HG03280 (cell line): ENCODE measurements around the gene WNK1.
"Not testable (repeated sequence)": the region's sequence is repeated elsewhere in the genome, so short reads cannot be mapped to it uniquely, and the experiment has no call there.

Experiments used
- ATAC-seq: cut with Tn5 transposase; IDR thresholded peaks from one replicate; pipeline ENCODE4 v1.9.1; 2021; ENCODE audit warnings: mild to moderate bottlenecking, moderate library complexity; ENCODE audit not compliant: unreplicated experiment

Gene WNK1

GRCh38 chr12:777550-778047 is 25.2 kb downstream of the WNK1 start:
- ATAC-seq: no peak

- no peak for ATAC-seq
Observed at GRCh38 chr12:778615-779014, 26.2 kb downstream of the WNK1 start.

- no peak for ATAC-seq
Observed at GRCh38 chr12:779745-780734, 27.7 kb downstream of the WNK1 start.

GRCh38 chr12:780750-781379 is 28.5 kb downstream of the WNK1 start:
- ATAC-seq: no peak

- ATAC-seq: no peak
Observed at GRCh38 chr12:785706-786105, 33.3 kb downstream of the WNK1 start.

- ATAC-seq: no peak
Observed at GRCh38 chr12:788288-788687, 35.9 kb downstream of the WNK1 start.

GRCh38 chr12:788762-789161 is 36.4 kb downstream of the WNK1 start:
- not testable (repeated sequence) for ATAC-seq

- no peak for ATAC-seq
Observed at GRCh38 chr12:789852-790563, 37.6 kb downstream of the WNK1 start.

- no peak for ATAC-seq
Observed at GRCh38 chr12:790608-791007, 38.2 kb downstream of the WNK1 start.

- no peak for ATAC-seq
Observed at GRCh38 chr12:793037-793436, 40.7 kb downstream of the WNK1 start.

GRCh38 chr12:793711-794110 is 41.3 kb downstream of the WNK1 start:
- ATAC-seq: no peak

GRCh38 chr12:795305-795704 is 42.9 kb downstream of the WNK1 start:
- ATAC-seq: no peak

- no peak for ATAC-seq
Observed at GRCh38 chr12:800401-800800, 48.0 kb downstream of the WNK1 start.

GRCh38 chr12:802242-803120 is 50.1 kb downstream of the WNK1 start:
- no peak for ATAC-seq

- ATAC-seq: no peak
Observed at GRCh38 chr12:805022-805632, 52.7 kb downstream of the WNK1 start.

GRCh38 chr12:806200-806791 is 53.9 kb downstream of the WNK1 start:
- no peak for ATAC-seq

- no peak for ATAC-seq
Observed at GRCh38 chr12:807041-807735, 54.8 kb downstream of the WNK1 start.

GRCh38 chr12:810116-810515 is 57.7 kb downstream of the WNK1 start:
- ATAC-seq: no peak
